Lower leg skin (tissue), 3 donors: Measurements from ENCODE around the gene CAMTA1.

Experiments
- POLR2A ChIP-seq, 2 donors: fragments of 450-650 bp; IDR thresholded peaks; one replicate each; pipeline ENCODE4 v1.6.1; 2016 to 2017; ENCODE audit warnings: antibody characterized with exemption in 2 of 2, mild to moderate bottlenecking in 1 of 2, moderate library complexity in 1 of 2
- TF ChIP-seq, protein P1 (sequence below), 3 donors: fragments of 450-650 bp; IDR thresholded peaks; one replicate each; pipeline ENCODE4 v1.5.1; 2016; ENCODE audit warnings: antibody characterized with exemption in 3 of 3, mild to moderate bottlenecking in 3 of 3, moderate library complexity in 2 of 3

DNA sequence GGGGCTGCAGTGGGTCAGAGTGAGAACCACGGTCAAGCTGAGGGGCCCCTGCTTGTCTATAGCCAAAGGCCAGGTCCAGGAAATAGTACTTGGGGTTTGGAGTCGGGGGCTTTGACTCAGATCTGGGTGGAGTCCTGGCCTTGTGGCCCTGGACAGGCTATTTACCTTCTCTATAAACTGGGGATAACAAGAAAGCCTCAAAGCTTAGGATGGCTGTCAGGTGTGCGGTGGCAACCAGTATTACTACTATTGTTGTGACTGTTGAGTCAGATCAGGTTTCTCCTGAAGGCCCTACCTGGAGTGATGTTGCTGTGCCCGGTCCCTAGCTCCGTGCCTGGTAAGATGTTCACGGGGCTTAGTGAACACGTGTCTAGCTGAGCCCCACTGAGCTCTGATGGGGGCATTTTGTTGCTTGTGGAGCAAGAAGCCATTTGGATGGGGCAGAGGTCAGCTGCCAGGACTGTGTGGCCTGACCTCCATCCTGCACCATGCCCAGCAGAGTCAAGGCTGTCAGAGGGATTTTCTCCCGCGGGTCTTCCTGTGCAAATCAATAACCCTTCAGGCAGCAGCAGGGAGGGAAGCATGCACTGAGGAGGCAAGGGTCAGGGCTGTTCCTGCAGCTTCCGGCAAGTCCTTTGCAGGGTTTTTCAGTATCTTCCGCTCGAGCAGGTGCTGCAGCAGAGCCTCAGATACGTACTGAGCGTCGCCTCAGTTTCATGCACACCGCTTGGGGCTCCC is 170.3 kb downstream of the CAMTA1 start:
- TF ChIP-seq, protein P1, sequence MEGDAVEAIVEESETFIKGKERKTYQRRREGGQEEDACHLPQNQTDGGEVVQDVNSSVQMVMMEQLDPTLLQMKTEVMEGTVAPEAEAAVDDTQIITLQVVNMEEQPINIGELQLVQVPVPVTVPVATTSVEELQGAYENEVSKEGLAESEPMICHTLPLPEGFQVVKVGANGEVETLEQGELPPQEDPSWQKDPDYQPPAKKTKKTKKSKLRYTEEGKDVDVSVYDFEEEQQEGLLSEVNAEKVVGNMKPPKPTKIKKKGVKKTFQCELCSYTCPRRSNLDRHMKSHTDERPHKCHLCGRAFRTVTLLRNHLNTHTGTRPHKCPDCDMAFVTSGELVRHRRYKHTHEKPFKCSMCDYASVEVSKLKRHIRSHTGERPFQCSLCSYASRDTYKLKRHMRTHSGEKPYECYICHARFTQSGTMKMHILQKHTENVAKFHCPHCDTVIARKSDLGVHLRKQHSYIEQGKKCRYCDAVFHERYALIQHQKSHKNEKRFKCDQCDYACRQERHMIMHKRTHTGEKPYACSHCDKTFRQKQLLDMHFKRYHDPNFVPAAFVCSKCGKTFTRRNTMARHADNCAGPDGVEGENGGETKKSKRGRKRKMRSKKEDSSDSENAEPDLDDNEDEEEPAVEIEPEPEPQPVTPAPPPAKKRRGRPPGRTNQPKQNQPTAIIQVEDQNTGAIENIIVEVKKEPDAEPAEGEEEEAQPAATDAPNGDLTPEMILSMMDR (IDR thresholded peaks at IDR 0.05) = no peak
- no peak for TF ChIP-seq POLR2A (IDR thresholded peaks at IDR 0.05)
